ENCODE data around the gene CNTNAP1.

CNTNAP1 gene

GRCh38 chr17:42677012-42677857 is 5.1 kb upstream of the CNTNAP1 start:
- TF ChIP-seq CTCF (conservative IDR thresholded peaks at IDR 0.05; ENCODE audit: low read depth, low read length): no peak
- peak; percentile 98 for DNase-seq (ENCODE audit: low read depth)
- peak overlapping the region; percentile 89 for H3K4me3 ChIP-seq (ENCODE audit: low read length)

GRCh38 chr17:42677921-42678781 is 4.2 kb upstream of the CNTNAP1 start:
- peak overlapping the region; percentile 56 for H3K4me3 ChIP-seq (ENCODE audit: low read length)
- no peak for DNase-seq (ENCODE audit: low read depth)
- TF ChIP-seq CTCF (conservative IDR thresholded peaks at IDR 0.05; ENCODE audit: low read depth, low read length): no peak

- no peak for DNase-seq (ENCODE audit: low read depth)
- H3K4me3 ChIP-seq (ENCODE audit: low read length): peak overlapping the region; percentile 17
- no peak for TF ChIP-seq CTCF (conservative IDR thresholded peaks at IDR 0.05; ENCODE audit: low read depth, low read length)
These were observed 3.3 kb upstream of the CNTNAP1 start for GRCh38 chr17:42678951-42679491.

DNA sequence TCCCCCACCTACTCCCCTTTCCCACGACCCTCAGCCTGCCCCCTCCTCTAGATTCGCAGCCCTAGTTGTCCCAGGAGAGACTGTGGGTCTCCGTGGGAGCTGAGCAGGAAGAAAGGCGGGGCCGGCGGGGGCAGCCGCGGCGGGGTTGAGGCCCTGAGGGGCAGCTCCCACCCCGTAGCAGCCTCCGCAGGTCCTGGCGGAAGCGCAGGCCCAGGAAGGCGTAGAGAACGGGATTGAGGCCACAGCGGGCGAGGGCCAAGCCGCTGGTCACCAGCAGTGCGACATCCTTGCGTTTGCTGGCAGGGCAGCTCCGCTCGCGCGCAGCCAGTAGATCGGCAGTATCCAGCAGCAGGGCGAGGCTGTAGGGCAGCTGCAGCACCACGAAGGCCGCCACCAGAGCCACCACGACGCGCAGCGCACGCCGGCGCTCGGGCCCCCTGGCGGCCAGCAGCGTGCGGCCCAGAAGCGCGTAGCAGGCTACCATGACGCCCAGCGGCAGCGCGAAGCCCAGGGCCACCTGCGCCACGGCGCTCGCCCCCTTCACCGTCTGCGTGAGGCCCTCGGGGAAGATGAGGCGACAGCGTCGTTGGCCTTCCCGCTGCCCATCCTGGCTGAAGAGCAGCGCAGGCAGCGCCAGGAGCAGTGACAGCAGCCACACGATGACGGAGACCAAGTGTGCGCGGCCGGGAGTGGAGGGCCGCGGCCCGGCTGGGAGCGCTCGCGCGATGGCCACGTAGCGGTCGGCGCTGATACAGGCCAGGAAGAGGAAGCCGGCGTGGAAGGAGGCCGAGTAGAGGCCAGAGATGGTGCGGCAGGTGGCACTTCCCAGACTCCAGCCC is 2.6 kb upstream of the CNTNAP1 start:
- peak overlapping the region; percentile 17 for H3K4me3 ChIP-seq (ENCODE audit: low read length)
- no peak for DNase-seq (ENCODE audit: low read depth)
- TF ChIP-seq CTCF (conservative IDR thresholded peaks at IDR 0.05; ENCODE audit: low read depth, low read length): peak; percentile 72

GRCh38 chr17:42680331-42680808 is 2.0 kb upstream of the CNTNAP1 start:
- DNase-seq (ENCODE audit: low read depth): no peak
- no peak for TF ChIP-seq CTCF (conservative IDR thresholded peaks at IDR 0.05; ENCODE audit: low read depth, low read length)
- H3K4me3 ChIP-seq (ENCODE audit: low read length): no peak overlapping the region

DNA sequence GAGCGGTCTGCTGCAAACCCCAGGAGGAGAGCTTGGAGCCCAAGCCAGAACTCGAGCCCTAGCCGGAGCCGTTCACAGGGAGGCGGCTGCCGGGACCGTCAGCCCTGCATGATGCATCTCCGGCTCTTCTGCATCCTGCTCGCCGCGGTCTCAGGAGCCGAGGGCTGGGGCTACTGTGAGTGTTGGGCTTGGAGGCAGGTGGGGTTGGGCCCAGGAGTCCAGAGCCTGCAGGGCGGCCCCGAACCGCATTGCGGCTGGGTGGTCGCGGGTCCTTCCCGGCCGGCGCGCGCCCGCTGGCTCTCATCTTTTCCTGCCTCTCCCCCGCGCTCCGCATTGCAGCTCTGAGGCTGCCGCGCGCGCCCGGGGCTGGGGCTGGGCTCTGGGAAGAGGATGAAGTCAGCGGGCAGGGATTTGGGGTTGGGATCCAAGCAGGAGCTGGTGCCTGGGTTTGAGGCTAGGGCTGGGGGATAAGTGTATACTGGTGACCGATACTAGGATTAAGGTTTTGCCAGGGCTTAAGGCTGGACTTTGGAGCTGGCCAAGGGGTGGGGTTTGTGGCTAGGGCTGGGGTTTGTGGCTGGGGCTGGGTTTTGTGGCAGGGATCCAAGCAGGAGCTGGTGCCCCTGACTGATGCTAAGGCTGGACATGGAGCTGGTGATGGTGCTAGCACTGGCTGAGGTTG is 532 bp downstream of the CNTNAP1 start:
- DNase-seq (ENCODE audit: low read depth): no peak
- TF ChIP-seq CTCF (conservative IDR thresholded peaks at IDR 0.05; ENCODE audit: low read depth, low read length): no peak

More for the DNA sequence above, 532 bp downstream of the CNTNAP1 start:
- H3K4me3 ChIP-seq (ENCODE audit: low read length): peak overlapping the region; percentile 36
